Stimulated activated CD4-positive, alpha-beta T cell treated with anti-CD3 and anti-CD28 coated beads, Interleukin-12 subunit alpha, Interleukin-12 subunit beta, amount 100 ng/mL, for 4 hours (primary cell): ENCODE data around the gene SLC46A1.

Experiments used
- DNase-seq: peaks from one replicate; pipeline ENCODE4 v3.0.0-alpha.2; 2020

SLC46A1 gene

DNA sequence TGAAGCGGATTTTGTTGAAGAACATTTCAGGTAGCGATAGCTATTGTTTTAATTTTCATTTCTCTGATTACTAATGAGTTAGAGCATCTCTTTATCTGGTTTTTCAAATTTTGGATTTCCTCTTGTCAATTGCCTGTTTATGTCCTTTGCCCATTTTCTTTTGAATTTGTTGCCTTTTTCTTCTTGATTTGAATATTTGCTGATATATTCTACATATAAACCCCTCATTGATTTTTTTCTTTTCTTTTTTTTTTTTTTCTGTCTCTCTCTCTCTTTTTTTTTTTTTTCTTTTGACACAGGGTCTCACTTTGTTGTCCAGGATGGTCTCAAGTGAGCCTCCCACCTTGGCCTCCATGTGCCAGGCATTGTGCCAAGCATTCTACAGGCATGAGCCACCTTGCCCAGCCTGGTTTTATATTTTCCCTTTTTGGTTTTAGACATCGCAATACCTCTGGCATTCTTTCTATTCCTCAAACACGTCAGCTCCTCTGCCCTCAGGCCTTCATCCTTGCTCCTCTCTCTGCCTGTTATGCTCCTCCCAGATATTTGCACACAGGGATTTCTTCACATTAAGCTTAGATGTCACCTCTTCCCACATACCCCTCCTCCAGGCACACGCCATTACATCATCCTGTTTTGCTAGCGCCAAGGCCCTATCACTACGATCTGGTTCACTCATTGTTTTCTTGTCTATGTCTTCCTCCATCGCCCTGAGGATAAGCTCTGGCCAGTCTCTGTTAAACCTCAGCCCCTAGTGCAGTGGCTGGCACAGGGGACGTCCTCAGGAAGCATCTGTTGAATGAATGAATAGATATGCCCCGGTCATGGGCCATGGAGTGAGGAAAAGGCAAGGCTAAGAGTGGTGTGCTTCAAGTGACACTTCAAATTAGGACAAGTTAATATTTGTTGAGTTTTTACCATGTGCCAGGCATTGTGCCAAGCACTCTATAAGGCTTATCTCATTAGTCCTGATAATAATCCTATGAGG lies 25.9 kb downstream of the SLC46A1 start:
- DNase-seq = no peak

DNA sequence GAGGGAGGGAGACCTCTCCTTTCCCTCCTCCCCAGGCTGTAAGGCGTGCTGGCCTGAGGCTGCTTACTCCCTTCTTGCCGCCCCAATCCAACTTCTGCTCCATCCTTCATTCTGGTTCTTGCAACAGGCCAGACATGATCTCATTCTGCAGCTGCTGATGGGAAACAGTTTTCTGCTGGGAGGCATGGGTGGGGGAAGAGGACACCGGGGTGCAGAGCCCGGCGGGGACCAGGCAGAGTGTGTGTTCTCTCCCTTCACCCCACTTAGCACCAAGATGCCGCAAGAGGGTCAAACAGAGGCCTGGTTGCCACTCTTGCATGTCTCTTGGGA lies 33.1 kb downstream of the SLC46A1 start:
- no peak for DNase-seq

DNA sequence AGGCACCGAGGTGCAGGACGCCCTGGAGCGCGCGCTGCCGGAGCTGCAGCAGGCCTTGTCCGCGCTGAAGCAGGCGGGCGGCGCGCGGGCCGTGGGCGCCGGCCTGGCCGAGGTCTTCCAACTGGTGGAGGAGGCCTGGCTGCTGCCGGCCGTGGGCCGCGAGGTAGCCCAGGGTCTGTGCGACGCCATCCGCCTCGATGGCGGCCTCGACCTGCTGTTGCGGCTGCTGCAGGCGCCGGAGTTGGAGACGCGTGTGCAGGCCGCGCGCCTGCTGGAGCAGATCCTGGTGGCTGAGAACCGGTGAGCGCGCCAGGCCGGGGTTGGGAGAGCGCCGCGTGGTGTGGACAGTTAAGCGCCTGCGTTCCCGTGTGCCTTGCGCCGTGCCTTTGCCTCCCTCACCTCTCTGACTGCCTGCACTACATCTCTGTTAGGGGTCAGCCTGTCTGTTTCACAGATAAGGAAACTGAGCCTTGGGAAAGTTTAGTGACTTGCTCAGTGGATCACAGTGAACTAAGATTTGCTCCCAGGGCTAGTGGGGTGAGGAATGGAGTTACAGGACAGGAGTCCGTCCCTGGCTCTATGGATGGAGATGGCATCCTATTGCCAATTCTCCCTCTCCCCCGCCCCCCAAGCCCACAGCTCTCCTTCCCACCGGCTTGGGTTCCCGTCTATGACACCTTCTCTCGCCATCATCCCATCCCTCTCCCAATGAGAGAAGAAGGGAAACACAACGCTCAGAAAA lies 33.6 kb downstream of the SLC46A1 start:
- DNase-seq = no peak

DNA sequence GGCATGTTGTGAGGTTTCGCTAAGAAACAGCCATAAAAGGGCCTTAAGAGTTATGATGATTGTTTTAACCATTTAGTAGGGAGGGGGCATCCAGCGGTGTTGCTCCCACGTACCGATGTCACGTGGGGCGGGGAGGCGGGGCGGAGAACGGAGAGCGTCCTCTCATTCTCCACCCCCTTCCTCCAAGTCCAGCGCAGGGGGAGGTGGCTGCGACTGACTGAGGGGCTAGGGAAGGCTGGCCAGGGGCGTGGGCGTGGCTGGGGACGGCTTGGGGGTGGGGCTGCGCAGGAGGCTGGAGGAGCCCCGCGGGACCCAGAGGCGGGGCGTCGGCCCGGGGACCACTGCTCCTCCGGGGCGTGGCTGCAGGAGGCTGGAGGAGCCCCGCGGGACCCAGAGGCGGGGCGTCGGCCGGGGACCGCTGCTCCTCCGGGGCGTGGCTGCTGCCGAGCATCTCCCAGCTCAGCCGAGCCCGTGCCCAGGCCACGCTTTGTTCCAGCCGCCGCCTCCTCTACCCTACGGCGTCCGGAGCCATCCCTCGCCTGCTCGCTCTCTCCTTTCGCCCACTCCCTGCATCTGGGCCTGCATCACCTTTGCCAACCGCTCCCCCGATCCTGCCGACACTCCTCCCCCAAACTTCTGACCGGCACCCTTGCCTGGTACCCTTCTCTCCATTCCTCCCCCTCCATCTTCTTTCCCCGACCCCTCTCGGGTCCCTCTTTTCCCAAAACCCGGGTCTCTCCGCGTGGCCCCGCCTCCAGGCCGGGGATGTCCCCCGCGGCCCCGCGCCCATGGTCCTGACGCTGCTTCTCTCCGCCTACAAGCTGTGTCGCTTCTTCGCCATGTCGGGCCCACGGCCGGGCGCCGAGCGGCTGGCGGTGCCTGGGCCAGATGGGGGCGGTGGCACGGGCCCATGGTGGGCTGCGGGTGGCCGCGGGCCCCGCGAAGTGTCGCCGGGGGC lies 34.5 kb downstream of the SLC46A1 start, which contains the start of gene SARM1:
TSS of gene SARM1 (plus strand) at position 450 of the 958 bp plus-strand sequence. CDS start at position 789, 339 bp downstream.
- DNase-seq = peak; percentile 80

DNA sequence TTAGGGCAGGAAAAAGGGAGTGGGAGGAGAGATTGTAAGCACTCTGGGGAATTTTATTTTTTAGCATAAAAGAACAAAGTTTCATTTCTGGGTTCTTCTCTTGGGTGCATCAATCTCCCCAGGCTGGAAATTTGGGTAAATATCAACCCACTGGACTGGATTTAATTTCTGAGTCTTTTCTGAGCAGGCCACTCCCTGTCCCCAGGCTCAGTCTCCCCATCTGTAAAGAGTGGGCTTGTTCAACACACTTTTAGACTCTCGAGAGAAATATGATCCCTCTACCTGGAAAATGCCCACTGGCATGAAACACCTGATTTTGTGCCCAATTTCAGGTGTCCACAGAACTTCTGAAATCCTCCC lies 35.3 kb downstream of the SLC46A1 start:
- no peak for DNase-seq

DNA sequence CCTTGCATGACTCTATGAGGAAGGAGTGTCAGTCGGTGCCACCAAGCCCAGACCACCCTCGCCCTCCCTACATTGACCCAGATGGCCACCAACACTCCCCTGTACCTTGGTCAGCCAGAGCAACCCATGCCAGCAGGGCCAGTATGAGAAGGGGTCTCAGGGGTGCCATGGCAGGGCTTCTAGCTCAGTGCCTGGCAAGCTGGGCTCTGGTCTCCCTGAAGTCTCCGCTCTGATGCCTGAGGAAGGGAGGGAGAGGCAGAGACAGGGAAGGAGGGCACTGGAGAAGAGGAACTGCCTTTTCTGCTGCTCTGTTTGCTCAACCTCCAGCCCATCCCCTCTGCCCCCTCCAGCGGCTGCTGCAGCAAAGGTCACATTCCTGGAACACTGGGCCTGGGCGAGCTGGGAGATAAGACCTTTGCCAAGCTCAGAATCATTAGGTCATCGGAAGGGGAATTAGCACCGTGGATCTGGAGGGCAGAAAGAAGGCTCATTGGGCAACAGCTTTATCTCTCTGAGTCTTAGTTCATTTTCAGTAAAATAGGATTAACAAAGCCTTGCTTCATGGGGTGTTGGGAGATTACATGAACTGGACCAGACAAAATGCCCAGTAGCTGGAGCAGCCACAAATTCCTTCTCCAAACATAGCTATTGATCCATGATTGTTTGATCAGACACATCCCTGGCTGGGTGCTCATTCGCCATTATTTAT lies 35.8 kb downstream of the SLC46A1 start, which contains the start of gene VTN:
TSS of gene VTN (minus strand) at position 273 of the 709 bp plus-strand sequence. CDS start at position 169, 104 bp downstream.
- DNase-seq = no peak

DNA sequence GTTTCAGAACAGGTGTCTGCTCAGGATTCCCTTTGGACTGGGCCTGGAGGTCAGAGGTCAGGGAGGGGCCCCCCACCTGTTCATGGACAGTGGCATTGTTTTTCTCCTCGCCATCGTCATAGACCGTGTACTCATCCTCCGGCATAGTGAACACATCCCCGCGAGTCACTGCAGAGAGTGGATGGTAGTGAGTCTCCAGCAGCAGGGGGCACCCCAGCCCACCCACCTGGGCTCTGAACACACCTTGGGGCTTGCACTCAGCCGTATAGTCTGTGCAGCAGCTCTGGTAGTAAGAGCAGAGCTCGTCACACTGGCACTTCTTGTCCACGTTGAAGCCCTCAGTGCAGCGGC lies 36.4 kb downstream of the SLC46A1 start:
- DNase-seq = no peak

DNA sequence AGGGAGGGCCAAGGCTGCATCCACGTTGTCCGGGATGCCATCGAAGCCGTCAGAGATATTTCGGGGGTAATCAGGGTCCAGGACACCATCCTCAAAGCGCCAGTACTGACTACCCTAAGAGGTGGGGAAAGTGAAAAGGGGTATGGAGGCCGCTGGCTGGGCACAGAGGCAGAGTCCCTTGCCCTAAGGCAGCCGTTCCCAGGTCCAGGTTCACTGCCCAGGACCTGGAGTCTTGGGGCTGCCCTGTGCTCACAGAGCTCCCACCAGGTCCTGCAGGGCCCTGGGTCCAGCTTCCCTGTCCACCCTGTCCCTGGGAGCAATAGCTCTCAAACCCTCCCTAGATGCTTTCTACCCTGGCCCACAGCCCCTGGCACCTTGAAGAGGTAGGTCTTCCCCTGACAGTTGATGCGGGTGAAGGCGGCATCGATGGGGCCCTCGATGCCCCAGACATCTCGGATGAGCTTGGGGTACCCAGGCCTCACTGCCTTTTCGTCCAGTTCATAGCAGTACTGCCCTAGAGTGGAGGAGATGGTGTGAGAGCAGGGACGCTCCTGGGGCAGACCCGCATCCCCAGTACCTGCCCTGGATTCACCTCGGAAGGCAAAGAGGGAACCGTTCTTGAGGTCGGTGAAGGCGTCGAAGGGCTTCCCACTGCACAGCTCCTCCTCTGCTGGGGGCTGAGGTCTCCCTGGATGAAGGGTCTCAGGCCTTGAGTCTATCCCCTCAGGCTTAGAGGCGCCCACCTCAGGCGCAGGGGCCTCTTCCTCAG lies 36.9 kb downstream of the SLC46A1 start:
- no peak for DNase-seq

DNA sequence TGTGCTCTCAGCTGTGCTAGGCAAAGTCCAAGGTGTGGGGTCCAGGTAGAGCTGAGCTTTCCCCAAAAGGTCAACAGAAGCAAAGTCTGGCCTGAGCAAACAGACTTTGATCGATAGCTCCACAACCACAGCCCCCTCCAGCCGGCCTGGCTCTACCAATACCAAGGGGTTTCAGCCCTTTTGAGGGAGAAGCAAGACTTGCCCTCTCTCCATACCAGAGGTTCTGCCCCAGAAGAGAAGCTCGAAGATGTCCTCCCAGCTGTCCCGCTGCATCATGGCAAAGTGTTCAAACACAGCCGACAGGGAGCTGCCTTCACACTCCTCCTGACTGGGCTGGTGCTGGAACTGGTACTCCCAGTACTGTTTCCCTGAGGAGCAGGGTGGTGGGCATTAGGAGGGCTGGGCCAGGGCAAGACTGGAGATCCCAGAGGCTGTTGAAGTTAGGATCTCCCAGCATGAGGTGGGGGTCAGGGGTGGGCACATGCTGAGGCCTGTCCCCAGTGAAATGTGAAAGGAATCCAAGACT lies 37.6 kb downstream of the SLC46A1 start:
- no peak for DNase-seq

DNA sequence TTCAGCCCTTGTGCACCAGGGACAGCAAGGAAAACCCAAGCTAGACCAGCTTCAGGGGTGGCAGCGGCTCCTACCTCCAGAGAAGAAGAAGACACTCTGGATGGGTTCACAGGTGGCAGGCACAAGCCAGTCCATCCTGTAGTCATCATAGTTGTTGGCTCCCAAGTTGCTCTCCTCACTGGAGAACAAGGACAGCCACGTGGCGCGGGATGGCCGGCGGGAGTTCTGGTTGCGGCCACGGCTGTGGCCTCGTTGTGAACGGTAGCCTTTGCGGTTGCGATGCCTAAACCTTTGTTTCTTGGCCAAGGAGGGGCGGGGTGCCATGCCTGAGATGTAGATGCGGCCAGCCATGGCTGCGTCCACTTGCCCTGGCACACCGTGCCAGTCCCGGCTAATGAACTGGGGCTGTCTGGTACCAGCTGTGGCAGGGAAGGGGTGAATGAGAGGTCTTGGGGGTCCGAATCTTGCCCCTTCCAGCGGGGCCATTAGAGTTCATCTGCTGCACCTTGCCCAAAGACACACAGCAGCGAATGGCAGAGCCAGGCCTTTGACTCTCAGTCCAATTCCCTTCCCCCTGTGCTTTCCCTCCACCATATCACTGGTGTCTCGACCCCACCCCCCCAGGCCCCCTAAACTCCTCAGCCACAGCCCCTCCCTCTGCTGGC lies 38.2 kb downstream of the SLC46A1 start:
- no peak for DNase-seq

DNA sequence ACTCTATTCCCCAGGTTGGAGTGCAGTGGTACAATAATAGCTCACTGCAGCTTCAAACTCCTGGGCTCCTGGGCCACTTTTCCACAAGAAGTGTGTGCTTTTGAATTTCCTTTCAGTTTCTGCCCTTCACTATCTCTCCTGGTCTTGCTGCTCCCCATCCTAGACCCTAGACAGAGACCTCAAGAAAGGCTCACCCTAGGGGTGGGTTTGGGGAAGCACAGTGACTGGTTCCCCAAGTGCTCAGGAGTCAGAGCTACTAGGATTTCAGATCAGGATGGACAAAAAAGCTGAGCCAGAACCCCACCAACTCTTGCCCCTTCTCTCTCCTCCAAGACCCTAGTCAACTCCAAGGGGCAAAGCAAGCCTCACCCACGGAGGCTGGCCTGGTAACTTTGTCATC lies 39.4 kb downstream of the SLC46A1 start:
- DNase-seq = no peak

DNA sequence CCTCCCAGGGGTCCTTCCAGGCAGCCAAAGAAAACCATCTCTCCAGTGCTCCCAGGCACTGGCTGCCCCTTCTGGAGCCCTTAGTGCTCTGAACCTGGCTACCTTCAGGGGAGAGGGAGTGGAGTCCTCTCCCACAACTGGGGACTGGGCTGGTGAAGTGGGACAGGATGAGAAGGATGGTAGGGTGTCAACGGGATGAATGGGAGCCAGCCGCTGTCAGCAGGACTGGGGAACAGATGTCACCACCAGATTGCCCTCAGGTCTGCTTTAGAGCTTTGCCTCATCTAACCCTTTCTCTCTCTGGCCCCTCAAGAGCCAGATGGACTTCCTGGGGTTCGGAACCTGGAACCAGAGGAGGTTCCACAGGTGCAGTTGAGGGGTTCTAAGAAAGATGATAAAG lies 40.5 kb downstream of the SLC46A1 start:
- DNase-seq = no peak

DNA sequence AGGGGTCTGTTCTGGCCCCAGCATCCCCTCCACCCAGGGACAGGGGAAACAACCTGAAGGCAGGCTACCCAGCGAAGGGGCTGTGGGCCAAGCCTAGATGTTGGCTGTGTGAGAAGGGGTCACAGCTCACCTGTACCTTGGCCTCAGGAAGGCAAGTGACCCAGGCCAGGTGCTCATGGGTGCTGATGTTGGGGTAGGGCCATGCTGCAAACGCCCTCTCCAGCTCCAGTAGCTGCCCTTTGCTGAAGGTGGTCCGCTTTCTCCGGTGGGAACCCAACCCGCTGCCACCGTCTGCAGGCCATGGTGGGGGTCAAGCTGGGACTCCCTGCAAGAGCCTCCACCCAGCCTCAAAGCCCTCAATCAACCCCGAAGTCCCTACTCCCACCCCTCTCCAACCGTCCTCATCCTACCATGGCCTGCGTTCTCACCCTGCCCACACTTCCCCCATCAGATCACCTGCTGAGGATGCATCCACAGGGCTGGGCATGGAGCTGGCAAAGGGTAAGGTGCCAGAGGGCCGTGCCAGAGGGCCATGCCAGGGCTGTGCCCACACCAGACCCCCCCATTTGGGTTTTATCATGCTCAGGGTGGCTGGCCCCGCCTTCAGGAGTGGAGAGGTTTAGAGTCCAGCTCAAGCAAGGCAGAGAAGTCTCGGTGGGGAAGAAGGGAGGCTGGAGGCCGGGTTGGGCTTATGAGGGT lies 41.2 kb downstream of the SLC46A1 start, which contains the start of gene SEBOX:
TSS of gene SEBOX (minus strand) at position 535 of the 699 bp plus-strand sequence. CDS start at position 487, 48 bp downstream.
- DNase-seq = no peak

DNA sequence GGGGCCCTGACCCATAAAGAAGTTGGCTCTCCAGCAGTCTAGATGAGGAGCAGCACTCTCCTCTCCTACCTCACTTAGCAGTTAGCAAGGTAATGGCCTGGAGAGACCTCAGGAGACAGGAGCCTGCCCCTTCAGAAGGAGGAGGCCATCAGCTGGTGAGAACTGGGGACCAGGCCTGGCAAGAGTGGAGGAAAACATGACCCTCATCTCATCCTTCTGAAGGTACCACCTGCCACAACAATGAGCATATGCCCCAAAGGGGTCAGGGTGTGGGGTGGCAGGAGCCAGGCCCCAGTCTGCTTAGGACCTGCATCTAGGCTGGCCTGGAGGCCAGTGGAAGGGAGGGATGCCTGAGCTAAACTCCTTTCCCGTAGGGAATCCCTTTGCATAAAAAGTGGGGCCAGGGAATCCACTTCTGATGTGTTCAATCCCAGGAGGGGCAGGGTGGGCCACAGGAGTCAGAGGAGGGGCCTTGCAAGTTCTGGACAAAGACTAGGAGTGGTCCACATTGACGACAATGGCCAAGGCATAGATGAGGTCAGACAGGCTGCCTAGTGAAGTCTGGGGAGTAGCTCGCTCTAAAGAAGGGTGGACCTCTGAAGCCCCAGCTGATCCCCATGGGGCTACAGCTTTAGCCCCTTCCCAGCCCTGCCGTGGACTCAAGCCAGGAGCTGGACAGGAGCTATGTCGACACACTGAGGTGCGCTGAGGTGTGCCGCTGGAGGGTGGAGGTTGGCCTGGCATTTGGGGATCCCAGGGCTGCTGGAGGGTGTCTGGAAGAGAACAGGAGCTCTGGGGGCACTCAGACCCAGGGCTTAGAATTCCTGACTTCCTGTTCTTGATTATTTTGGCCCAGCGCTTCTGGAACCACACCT lies 42.0 kb downstream of the SLC46A1 start:
- no peak for DNase-seq

DNA sequence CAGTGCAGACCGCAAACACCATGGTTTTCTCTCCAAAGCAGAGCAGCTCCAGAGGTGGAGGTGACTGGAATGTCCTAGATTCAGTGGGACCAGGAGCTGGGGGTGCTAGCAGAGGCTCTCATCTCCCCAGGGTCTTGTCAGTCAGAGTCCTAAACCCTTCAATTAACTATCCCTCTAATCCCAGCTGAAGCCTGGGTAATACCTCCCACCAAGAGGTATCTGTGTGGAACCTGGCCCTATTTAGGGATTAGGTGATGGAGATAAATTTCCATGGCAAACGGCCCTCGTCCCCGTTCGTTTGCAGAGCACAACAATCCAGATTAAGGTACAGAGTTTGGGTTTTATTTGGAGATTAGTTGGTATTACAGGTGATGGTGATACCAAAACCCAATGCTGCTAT lies 42.8 kb downstream of the SLC46A1 start:
- no peak for DNase-seq

DNA sequence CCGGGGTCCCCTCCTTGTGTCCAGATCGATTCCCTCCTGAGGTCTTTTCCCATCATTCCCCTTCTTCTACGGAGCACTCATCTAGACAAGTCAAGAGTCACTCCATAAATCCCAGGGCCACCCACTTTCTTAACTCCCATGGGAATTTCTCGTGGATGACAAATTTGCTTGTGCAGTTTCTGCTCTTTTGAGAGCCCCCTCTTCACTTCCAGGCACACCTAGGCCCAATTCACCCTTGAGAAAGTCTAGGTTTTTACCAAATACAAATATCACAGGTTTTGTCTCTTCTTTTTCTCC lies 48.2 kb downstream of the SLC46A1 start:
- DNase-seq = no peak

DNA sequence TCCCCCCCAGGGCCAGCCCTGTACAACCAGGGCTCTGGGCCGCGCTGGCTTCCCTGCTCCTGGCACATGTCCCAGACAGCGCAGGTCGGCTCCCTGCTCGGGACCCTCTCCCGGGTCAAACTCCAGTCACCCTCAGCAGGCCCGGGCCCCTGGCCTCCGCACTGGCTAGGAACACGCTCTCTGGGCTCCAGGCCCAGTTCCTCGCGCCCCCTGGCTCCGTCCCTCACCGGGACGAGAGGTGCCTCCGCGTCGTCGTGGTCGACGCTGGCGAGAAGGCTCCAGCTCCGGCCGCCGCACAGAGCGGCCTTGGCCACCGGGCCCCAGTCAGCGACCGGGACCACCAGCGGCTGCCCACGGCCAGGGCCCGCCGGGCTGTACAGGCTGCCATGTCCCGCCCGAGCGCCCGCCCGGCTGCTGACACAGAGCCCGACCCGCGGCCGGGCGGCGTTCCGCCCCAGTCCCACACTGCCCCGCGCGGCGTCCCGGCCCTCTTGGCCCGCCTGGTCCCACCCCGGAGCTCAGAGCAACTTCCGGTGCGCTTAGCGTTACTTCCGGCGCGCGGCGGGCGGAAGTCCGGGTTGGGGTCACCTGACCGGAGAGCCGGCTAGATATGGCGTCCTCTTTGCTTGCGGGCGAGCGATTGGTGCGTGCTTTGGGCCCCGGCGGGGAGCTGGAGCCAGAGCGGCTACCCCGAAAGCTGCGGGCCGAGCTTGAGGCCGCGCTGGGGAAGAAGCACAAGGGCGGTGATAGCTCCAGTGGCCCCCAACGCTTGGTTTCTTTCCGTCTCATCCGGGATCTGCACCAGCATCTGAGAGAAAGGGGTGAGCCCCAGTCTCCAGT lies 48.7 kb downstream of the SLC46A1 start, which contains the start of gene POLDIP2:
TSS of gene POLDIP2 (minus strand) at position 467 of the 840 bp plus-strand sequence. CDS start at position 388, 79 bp downstream.
- peak; percentile 92 for DNase-seq

DNA sequence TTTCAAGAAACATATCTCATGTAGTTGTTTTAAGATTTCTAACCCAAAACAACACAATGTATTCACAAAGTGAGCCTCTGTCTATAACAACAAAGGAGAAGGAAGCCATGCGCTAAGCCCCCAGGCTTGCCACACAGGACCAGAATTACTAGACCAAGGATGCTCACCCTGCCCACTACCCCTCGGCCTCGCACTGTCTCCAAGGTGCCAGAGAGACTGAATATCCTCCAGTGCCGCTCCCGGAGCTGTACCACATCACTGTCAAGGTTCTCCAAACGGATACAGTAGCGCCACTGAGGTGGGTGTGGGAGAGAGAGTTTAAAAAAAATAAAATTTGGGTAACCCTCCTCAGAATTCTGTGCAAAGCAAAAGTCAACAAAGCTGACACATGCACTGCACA lies 55.7 kb downstream of the SLC46A1 start:
- DNase-seq = no peak
